HG02852 (cell line): ENCODE results near the gene DDX3X.
A peak's percentile ranks its signal among the peaks of the same experiment; 100 is the strongest.
"Not testable (repeated sequence)": the region's sequence is repeated elsewhere in the genome, so short reads cannot be mapped to it uniquely, and the experiment has no call there.

ENCODE experiments used
- ATAC-seq: cut with Tn5 transposase; IDR thresholded peaks from one replicate; pipeline ENCODE4 v1.9.1; 2021; ENCODE audit warnings: mild to moderate bottlenecking, moderate library complexity; ENCODE audit not compliant: unreplicated experiment

The DDX3X gene

GRCh38 chrX:41369152-41369551 is 35.2 kb downstream of the DDX3X start:
- no peak for ATAC-seq

- not testable (repeated sequence) for ATAC-seq
These were observed 37.6 kb downstream of the DDX3X start for GRCh38 chrX:41371575-41371974.

- ATAC-seq = no peak
These were observed 40.1 kb downstream of the DDX3X start for GRCh38 chrX:41373989-41374606.

- peak; percentile 81 for ATAC-seq
These were observed 43.7 kb downstream of the DDX3X start for GRCh38 chrX:41377624-41378023.

- ATAC-seq = no peak
These were observed 47.7 kb downstream of the DDX3X start for GRCh38 chrX:41381685-41382084.

GRCh38 chrX:41382714-41383645 is 49.0 kb downstream of the DDX3X start:
- no peak for ATAC-seq

- no peak for ATAC-seq
These were observed 50.2 kb downstream of the DDX3X start for GRCh38 chrX:41384051-41384705.

- ATAC-seq = no peak
These were observed 52.4 kb downstream of the DDX3X start for GRCh38 chrX:41386222-41386990.

GRCh38 chrX:41388543-41388942 is 54.6 kb downstream of the DDX3X start:
- no peak for ATAC-seq

- ATAC-seq = no peak
These were observed 55.4 kb downstream of the DDX3X start for GRCh38 chrX:41389311-41389888.

- not testable (repeated sequence) for ATAC-seq
These were observed 56.6 kb downstream of the DDX3X start for GRCh38 chrX:41390576-41390975.

- ATAC-seq = no peak
These were observed 57.6 kb downstream of the DDX3X start for GRCh38 chrX:41391606-41392005.

GRCh38 chrX:41394293-41394692 is 60.3 kb downstream of the DDX3X start:
- ATAC-seq = no peak

- no peak for ATAC-seq
These were observed 63.3 kb downstream of the DDX3X start for GRCh38 chrX:41397219-41397618.

- no peak for ATAC-seq
These were observed 63.8 kb downstream of the DDX3X start for GRCh38 chrX:41397768-41398167.

- not testable (repeated sequence) for ATAC-seq
These were observed 68.6 kb downstream of the DDX3X start for GRCh38 chrX:41402556-41402955.

GRCh38 chrX:41405551-41405950 is 71.6 kb downstream of the DDX3X start:
- no peak for ATAC-seq

- no peak for ATAC-seq
These were observed 72.2 kb downstream of the DDX3X start for GRCh38 chrX:41406201-41406600.

- ATAC-seq = no peak
These were observed 73.9 kb downstream of the DDX3X start for GRCh38 chrX:41407816-41408215.

GRCh38 chrX:41408576-41408975 is 74.6 kb downstream of the DDX3X start:
- ATAC-seq = no peak

GRCh38 chrX:41409006-41409405 is 75.0 kb downstream of the DDX3X start:
- no peak for ATAC-seq
